HG03175 (cell line): ENCODE measurements around the gene CELA3A.
"Not testable (repeated sequence)": the region's sequence is repeated elsewhere in the genome, so short reads cannot be mapped to it uniquely, and the experiment has no call there.

Experiments used
- ATAC-seq: cut with Tn5 transposase; IDR thresholded peaks from one replicate; pipeline ENCODE4 v1.9.1; 2021; ENCODE audit warnings: mild to moderate bottlenecking, moderate library complexity; ENCODE audit not compliant: unreplicated experiment

Gene CELA3A

GRCh38 chr1:22001409-22001808 lies at the start of gene CELA3A:
Gene CELA3A (plus strand): TSS chr1:22001657. CDS start chr1:22001675, 18 bp downstream.
- no peak for ATAC-seq

GRCh38 chr1:21952786-21953520 lies 48.5 kb upstream of the CELA3A start:
- no peak for ATAC-seq

- ATAC-seq: no peak
These were observed 46.4 kb upstream of the CELA3A start for GRCh38 chr1:21955058-21955457.

GRCh38 chr1:21955501-21956281 lies 45.8 kb upstream of the CELA3A start:
- no peak for ATAC-seq

- ATAC-seq: no peak
These were observed 44.5 kb upstream of the CELA3A start for GRCh38 chr1:21956720-21957552.

- ATAC-seq: no peak
These were observed 40.1 kb upstream of the CELA3A start for GRCh38 chr1:21961337-21961736.

- ATAC-seq: no peak
These were observed 39.7 kb upstream of the CELA3A start for GRCh38 chr1:21961799-21962198.

GRCh38 chr1:21963477-21964217 lies 37.8 kb upstream of the CELA3A start:
- no peak for ATAC-seq

- ATAC-seq: no peak
These were observed 35.0 kb upstream of the CELA3A start for GRCh38 chr1:21966247-21967000.

- not testable (repeated sequence) for ATAC-seq
These were observed 34.2 kb upstream of the CELA3A start for GRCh38 chr1:21967216-21967615.

GRCh38 chr1:21969066-21969465 lies 32.4 kb upstream of the CELA3A start:
- not testable (repeated sequence) for ATAC-seq

- ATAC-seq: not testable (repeated sequence)
These were observed 30.9 kb upstream of the CELA3A start for GRCh38 chr1:21970523-21970922.

GRCh38 chr1:21972973-21973441 lies 28.4 kb upstream of the CELA3A start:
- ATAC-seq: not testable (repeated sequence)

- ATAC-seq: not testable (repeated sequence)
These were observed 27.5 kb upstream of the CELA3A start for GRCh38 chr1:21973948-21974347.

GRCh38 chr1:21974699-21975098 lies 26.8 kb upstream of the CELA3A start:
- not testable (repeated sequence) for ATAC-seq

- not testable (repeated sequence) for ATAC-seq
These were observed 26.2 kb upstream of the CELA3A start for GRCh38 chr1:21975296-21975695.

GRCh38 chr1:21976703-21977239 lies 24.7 kb upstream of the CELA3A start, which contains the start of gene CELA3B:
Gene CELA3B (plus strand): TSS chr1:21977022. CDS start chr1:21977040, 18 bp downstream.
- not testable (repeated sequence) for ATAC-seq

- ATAC-seq: not testable (repeated sequence)
These were observed 23.2 kb upstream of the CELA3A start for GRCh38 chr1:21978209-21978608.
